Measurements from ENCODE around the gene CYBRD1. TPM values are rescaled to one million over a fixed set of nuclear protein-coding genes. Genes with fewer than 3 reads are reported as not detected.

CYBRD1 gene
- total RNA-seq, 1 donor = 338 TPM

GRCh38 chr2:171513719-171514160 lies 8.5 kb upstream of the CYBRD1 start:
- H3K79me2 ChIP-seq (ENCODE audit: insufficient read depth, low read length) = no peaks in the 10 kb centered on the region
- no peak overlapping the region for H3K27ac ChIP-seq (ENCODE audit: low read depth, low read length)
- no peak for DNase-seq (ENCODE audit: insufficient read length, low spot score, missing footprints)
- H2AFZ ChIP-seq (ENCODE audit: low read length) = no peak overlapping the region
- H4K20me1 ChIP-seq (ENCODE audit: insufficient read depth, low read length) = no peaks in the 10 kb centered on the region
- no peaks in the 10 kb centered on the region for H3K9me3 ChIP-seq (ENCODE audit: low read depth, low read length)
- no peak for TF ChIP-seq CTCF (IDR thresholded peaks at IDR 0.05; ENCODE audit: extremely low read depth, low read depth, low read length)
- peaks cover 5% of the 10 kb centered on the region for H3K27me3 ChIP-seq (ENCODE audit: insufficient read depth, low read length)
- no peak overlapping the region for H3K4me3 ChIP-seq (ENCODE audit: insufficient read depth, low read length)
- peaks cover 10% of the 10 kb centered on the region for H3K4me1 ChIP-seq (ENCODE audit: insufficient read depth, low read length)
- no peak overlapping the region for H3K4me2 ChIP-seq (ENCODE audit: insufficient read depth, low read length)
- no peaks in the 10 kb centered on the region for H3K36me3 ChIP-seq (ENCODE audit: insufficient read depth, low read length)

GRCh38 chr2:171514908-171515582 lies 7.2 kb upstream of the CYBRD1 start:
- Histone ChIP-seq H3K9me3 (ENCODE audit: low read depth, low read length) (no peaks in the 10 kb centered on the region), H3K4me3 (ENCODE audit: insufficient read depth, low read length) (no peak overlapping the region), H3K27me3 (ENCODE audit: insufficient read depth, low read length) (no peaks in the 10 kb centered on the region), H2AFZ (ENCODE audit: low read length) (no peak overlapping the region), H4K20me1 (ENCODE audit: insufficient read depth, low read length) (no peaks in the 10 kb centered on the region), H3K36me3 (ENCODE audit: insufficient read depth, low read length) (no peaks in the 10 kb centered on the region), H3K4me2 (ENCODE audit: insufficient read depth, low read length) (no peak overlapping the region), H3K79me2 (ENCODE audit: insufficient read depth, low read length) (no peaks in the 10 kb centered on the region), H3K4me1 (ENCODE audit: insufficient read depth, low read length) (peaks cover 10% of the 10 kb centered on the region), H3K27ac (ENCODE audit: low read depth, low read length) (no peak overlapping the region)
- DNase-seq (ENCODE audit: insufficient read length, low spot score, missing footprints) = no peak
- TF ChIP-seq CTCF (IDR thresholded peaks at IDR 0.05; ENCODE audit: extremely low read depth, low read depth, low read length) = no peak

- Histone ChIP-seq H3K27me3 (ENCODE audit: insufficient read depth, low read length) (no peaks in the 10 kb centered on the region), H3K4me3 (ENCODE audit: insufficient read depth, low read length) (no peak overlapping the region), H4K20me1 (ENCODE audit: insufficient read depth, low read length) (no peaks in the 10 kb centered on the region), H3K36me3 (ENCODE audit: insufficient read depth, low read length) (no peaks in the 10 kb centered on the region), H3K4me1 (ENCODE audit: insufficient read depth, low read length) (peaks cover 10% of the 10 kb centered on the region), H3K9me3 (ENCODE audit: low read depth, low read length) (no peaks in the 10 kb centered on the region), H2AFZ (ENCODE audit: low read length) (peak overlapping the region; percentile 46), H3K4me2 (ENCODE audit: insufficient read depth, low read length) (peak overlapping the region; percentile 5), H3K79me2 (ENCODE audit: insufficient read depth, low read length) (no peaks in the 10 kb centered on the region), H3K27ac (ENCODE audit: low read depth, low read length) (no peak overlapping the region)
- DNase-seq (ENCODE audit: insufficient read length, low spot score, missing footprints) = peak; percentile 93
- no peak for TF ChIP-seq CTCF (IDR thresholded peaks at IDR 0.05; ENCODE audit: extremely low read depth, low read depth, low read length)
These were observed 6.5 kb upstream of the CYBRD1 start for GRCh38 chr2:171515672-171516298.

- DNase-seq (ENCODE audit: insufficient read length, low spot score, missing footprints) = peak; percentile 51
- no peak overlapping the region for H3K27ac ChIP-seq (ENCODE audit: low read depth, low read length)
- no peak overlapping the region for H3K4me3 ChIP-seq (ENCODE audit: insufficient read depth, low read length)
- H4K20me1 ChIP-seq (ENCODE audit: insufficient read depth, low read length) = no peaks in the 10 kb centered on the region
- H3K4me1 ChIP-seq (ENCODE audit: insufficient read depth, low read length) = peaks cover 13% of the 10 kb centered on the region
- no peaks in the 10 kb centered on the region for H3K9me3 ChIP-seq (ENCODE audit: low read depth, low read length)
- TF ChIP-seq CTCF (IDR thresholded peaks at IDR 0.05; ENCODE audit: extremely low read depth, low read depth, low read length) = no peak
- H3K27me3 ChIP-seq (ENCODE audit: insufficient read depth, low read length) = no peaks in the 10 kb centered on the region
- no peak overlapping the region for H3K4me2 ChIP-seq (ENCODE audit: insufficient read depth, low read length)
- H3K36me3 ChIP-seq (ENCODE audit: insufficient read depth, low read length) = no peaks in the 10 kb centered on the region
- no peaks in the 10 kb centered on the region for H3K79me2 ChIP-seq (ENCODE audit: insufficient read depth, low read length)
- H2AFZ ChIP-seq (ENCODE audit: low read length) = no peak overlapping the region
These were observed 5.5 kb upstream of the CYBRD1 start for GRCh38 chr2:171516793-171517192.

Data from osteoblast (primary cell).